Progenitor cell of endocrine pancreas (in vitro differentiated cells): ENCODE data around the gene PHYHD1. TPM values are rescaled to one million over a fixed set of nuclear protein-coding genes. Genes with fewer than 3 reads are reported as not detected.
A peak's percentile ranks its signal among the peaks of the same experiment; 100 is the strongest.

Experiments used
- DNase-seq: peaks from one replicate; pipeline ENCODE4 v3.0.0; 2021; ENCODE audit warnings: low spot score; ENCODE audit not compliant: unreplicated experiment
- H3K27ac Mint-ChIP-seq: 2 replicates; pipeline ENCODE4 v1.8.0; 2021; ENCODE audit warnings: mild to moderate bottlenecking, moderate library complexity, mixed read lengths
- H3K27me3 Mint-ChIP-seq: 2 replicates; pipeline ENCODE4 v1.8.0; 2021; ENCODE audit warnings: mixed read lengths
- H3K36me3 Mint-ChIP-seq: 2 replicates; pipeline ENCODE4 v1.8.0; 2022; ENCODE audit warnings: mixed read lengths; ENCODE audit not compliant: insufficient read depth
- H3K4me1 Mint-ChIP-seq: 2 replicates; pipeline ENCODE4 v1.8.0; 2021; ENCODE audit warnings: low read depth, mixed read lengths
- H3K4me3 Mint-ChIP-seq: 2 replicates; pipeline ENCODE4 v1.8.0; 2021; ENCODE audit warnings: low read depth, mild to moderate bottlenecking, moderate library complexity, mixed read lengths
- H3K9me3 Mint-ChIP-seq: 2 replicates; pipeline ENCODE4 v1.8.0; 2021; ENCODE audit warnings: low read depth, mixed read lengths
- CTCF ChIP-seq: fragments of 200-600 bp; sonication (generic); IDR thresholded peaks from one replicate; pipeline ENCODE4 v1.5.0; 2021; ENCODE audit warnings: antibody characterized with exemption, mild to moderate bottlenecking; ENCODE audit not compliant: unreplicated experiment
- total RNA-seq: library from RNA; stranded (reverse); gene quantifications from 2 replicates; pipeline ENCODE4 v1.2.1, GENCODE V29; 2021

The PHYHD1 gene
- total RNA-seq, 1 donor from 2014 or later = 19.9 TPM

GRCh38 chr9:128917151-128917849 lies 3.5 kb upstream of the PHYHD1 start:
- TF ChIP-seq CTCF = no peak
- Mint-ChIP-seq H3K27me3 (no peaks in the 10 kb centered on the region), H3K4me1 (peaks cover 17% of the 10 kb centered on the region), H3K27ac (no peak overlapping the region), H3K4me3 (no peak overlapping the region), H3K36me3 (peaks cover 9% of the 10 kb centered on the region), H3K9me3 (no peaks in the 10 kb centered on the region)
- DNase-seq = no peak

GRCh38 chr9:128918921-128919320 lies 1.9 kb upstream of the PHYHD1 start:
- Mint-ChIP-seq H3K4me3 (no peak overlapping the region), H3K27me3 (no peaks in the 10 kb centered on the region), H3K27ac (no peak overlapping the region), H3K9me3 (no peaks in the 10 kb centered on the region), H3K4me1 (peaks cover 6% of the 10 kb centered on the region), H3K36me3 (peaks cover 7% of the 10 kb centered on the region)
- no peak for TF ChIP-seq CTCF
- no peak for DNase-seq

DNA sequence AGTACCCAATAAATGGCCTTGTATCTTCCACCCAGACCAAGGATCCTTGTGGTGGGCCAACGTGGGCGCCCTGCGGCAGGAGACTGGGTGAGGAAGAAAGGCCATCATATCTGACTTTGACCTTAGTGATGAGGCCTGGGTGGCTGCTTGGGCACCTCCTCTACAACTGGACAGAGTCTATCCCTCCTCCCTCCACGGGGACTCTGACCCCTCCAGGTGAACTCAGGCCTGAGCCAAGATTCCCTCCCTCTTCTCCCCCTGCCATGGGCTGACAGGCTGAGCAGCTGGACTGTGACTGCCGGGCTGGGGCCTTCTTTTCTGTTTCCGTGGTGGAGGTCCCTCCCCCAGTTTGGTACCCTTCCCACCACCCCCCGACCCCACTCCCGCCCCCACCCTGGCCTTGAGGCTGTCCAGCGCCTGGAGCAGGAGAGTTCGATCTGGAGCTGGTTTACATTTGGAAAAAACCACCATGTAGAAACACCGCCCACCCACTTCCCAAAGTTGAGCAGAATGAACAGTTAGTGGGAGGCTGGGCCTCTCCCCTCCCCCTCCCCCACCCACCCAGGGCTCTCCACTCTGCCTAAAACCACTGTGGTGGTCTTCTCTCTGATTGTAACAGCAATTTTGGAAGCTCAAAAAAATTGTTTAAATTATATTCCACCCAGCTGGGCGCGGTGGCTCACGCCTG lies 1.2 kb upstream of the PHYHD1 start:
- H3K4me1 Mint-ChIP-seq = peaks cover 6% of the 10 kb centered on the region
- no peaks in the 10 kb centered on the region for H3K27me3 Mint-ChIP-seq
- no peak overlapping the region for H3K4me3 Mint-ChIP-seq
- no peak overlapping the region for H3K27ac Mint-ChIP-seq
- H3K36me3 Mint-ChIP-seq = peaks cover 7% of the 10 kb centered on the region
- no peak for TF ChIP-seq CTCF
- H3K9me3 Mint-ChIP-seq = no peaks in the 10 kb centered on the region
- no peak for DNase-seq

DNA sequence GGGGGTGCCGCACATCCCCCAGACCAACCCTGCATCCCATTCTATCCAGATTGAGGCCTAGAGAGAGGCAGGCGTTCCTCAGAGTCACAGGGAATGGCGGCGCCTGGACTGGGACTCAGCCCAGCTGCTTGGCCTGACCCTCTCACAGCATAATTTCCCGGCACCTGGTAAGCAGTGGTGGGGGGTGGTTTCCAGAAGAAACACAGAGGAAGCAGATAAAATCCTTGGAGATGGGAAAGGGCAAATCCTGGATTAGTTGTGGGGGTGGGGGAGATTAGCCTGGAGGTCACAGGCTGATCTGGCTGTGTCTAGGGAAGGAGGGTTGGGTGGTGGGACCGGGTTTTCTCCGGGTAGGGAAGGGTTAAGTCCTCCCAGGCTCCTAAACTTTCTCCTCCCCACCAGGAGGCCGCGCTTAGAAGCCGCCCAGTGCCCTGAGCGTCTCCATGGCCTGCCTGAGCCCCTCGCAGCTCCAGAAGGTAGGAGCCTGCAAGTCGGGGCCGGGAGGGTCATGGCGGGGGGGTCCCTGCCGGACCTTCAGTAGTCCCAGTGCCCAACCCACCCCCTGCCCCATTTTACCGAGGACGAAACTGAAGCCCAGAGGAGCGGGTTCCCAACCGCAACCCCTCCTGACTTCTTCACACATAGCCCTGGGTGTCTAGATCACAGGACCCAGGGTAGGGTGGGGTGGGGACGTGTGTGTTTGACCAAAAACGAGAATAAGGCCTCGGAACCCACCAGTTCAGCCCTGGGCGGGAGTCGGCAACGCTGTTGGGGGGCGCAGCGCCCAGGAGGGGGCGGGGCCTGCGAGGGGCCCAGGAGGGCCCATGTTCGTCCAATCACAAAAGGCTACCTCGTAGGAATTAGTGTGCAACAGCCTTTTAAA lies 1.3 kb downstream of the PHYHD1 start:
- H3K9me3 Mint-ChIP-seq = no peaks in the 10 kb centered on the region
- peak; percentile 50 for DNase-seq
- peak overlapping the region; percentile 96 for H3K27ac Mint-ChIP-seq
- TF ChIP-seq CTCF = no peak
- H3K27me3 Mint-ChIP-seq = no peaks in the 10 kb centered on the region
- H3K4me3 Mint-ChIP-seq = peak overlapping the region; percentile 83
- peaks cover 2% of the 10 kb centered on the region for H3K36me3 Mint-ChIP-seq
- H3K4me1 Mint-ChIP-seq = peaks cover 6% of the 10 kb centered on the region

GRCh38 chr9:128923493-128923883 lies 2.7 kb downstream of the PHYHD1 start:
- DNase-seq = no peak
- H3K27ac Mint-ChIP-seq = no peak overlapping the region
- no peak for TF ChIP-seq CTCF

More at GRCh38 chr9:128923493-128923883, 2.7 kb downstream of the PHYHD1 start:
- Mint-ChIP-seq H3K36me3 (peaks cover 2% of the 10 kb centered on the region), H3K4me3 (no peak overlapping the region), H3K27me3 (no peaks in the 10 kb centered on the region), H3K4me1 (peaks cover 9% of the 10 kb centered on the region), H3K9me3 (no peaks in the 10 kb centered on the region)
